Thyroid gland (tissue), 4 donors: ENCODE results near the gene ZCCHC18. TPM values are rescaled to one million over a fixed set of nuclear protein-coding genes. Genes with fewer than 3 reads are reported as not detected.

Source experiments
- DNase-seq, 2 donors: peaks; one replicate each; pipeline ENCODE4 v3.0.0-alpha.2; 2019
- H3K27ac ChIP-seq, 3 donors: fragments of 200-600 bp; sonication (generic); 1 replicate in 2 of 3; 2 replicates in 1 of 3; pipeline ENCODE4 v1.5.1; 2016 to 2019; ENCODE audit warnings: mild to moderate bottlenecking in 1 of 3, moderate library complexity in 1 of 3
- H3K27me3 ChIP-seq: fragments of 200-600 bp; sonication (generic); one replicate; pipeline ENCODE4 v1.5.1; 2019
- H3K36me3 ChIP-seq, 2 donors: fragments of 200-600 bp; sonication (generic); one replicate each; pipeline ENCODE4 v1.5.1; 2016 to 2019
- H3K4me1 ChIP-seq, 2 donors: fragments of 200-600 bp; sonication (generic); one replicate each; pipeline ENCODE4 v1.5.1; 2017 to 2019
- H3K4me3 ChIP-seq, 3 donors: fragments of 200-600 bp; sonication (generic); replicated peaks in 1 of 3; 1 replicate in 2 of 3; 2 replicates in 1 of 3; pipeline ENCODE4 v1.5.1; 2016; ENCODE audit warnings: mild to moderate bottlenecking in 1 of 3
- H3K9me3 ChIP-seq: fragments of 200-600 bp; sonication (generic); one replicate; pipeline ENCODE4 v1.5.1; 2017
- CTCF ChIP-seq, 6 experiments: fragments of 200-600 bp in 3 of 6; fragments of 450-650 bp in 3 of 6; sonication (generic) in 3 of 6; IDR thresholded peaks; one replicate each; pipeline ENCODE4 v1.5.1; 2016 to 2019; ENCODE audit warnings: antibody characterized with exemption in 6 of 6, mild to moderate bottlenecking in 2 of 6, inconsistent platforms in 1 of 6, moderate library complexity in 1 of 6
- POLR2A ChIP-seq, 2 donors: fragments of 450-650 bp; IDR thresholded peaks; one replicate each; pipeline ENCODE4 v1.6.1; 2017; ENCODE audit warnings: antibody characterized with exemption in 2 of 2, mild to moderate bottlenecking in 2 of 2, moderate library complexity in 1 of 2
- WGBS, 2 donors: methylation state at CpG; one replicate each; pipeline ENCODE4 v1.1.5; 2017; 5-methylcytosine and 5-hydroxymethylcytosine counted together
- intact Hi-C: fragments of 100-400 bp; cut with DNase I; formaldehyde crosslinking; loops from one replicate; pipeline ENCODE4 v1.15.1; 2023
- total RNA-seq, 4 donors: library from RNA; depleted of rRNA; stranded (reverse); fragments of >200 nt; gene quantifications; one replicate each; pipeline ENCODE4 v1.2.3, GENCODE V29; 2016

Gene ZCCHC18
- total RNA-seq, 4 donors from 2014 or later = 0.21 to 0.67 TPM; not detected in 2

DNA sequence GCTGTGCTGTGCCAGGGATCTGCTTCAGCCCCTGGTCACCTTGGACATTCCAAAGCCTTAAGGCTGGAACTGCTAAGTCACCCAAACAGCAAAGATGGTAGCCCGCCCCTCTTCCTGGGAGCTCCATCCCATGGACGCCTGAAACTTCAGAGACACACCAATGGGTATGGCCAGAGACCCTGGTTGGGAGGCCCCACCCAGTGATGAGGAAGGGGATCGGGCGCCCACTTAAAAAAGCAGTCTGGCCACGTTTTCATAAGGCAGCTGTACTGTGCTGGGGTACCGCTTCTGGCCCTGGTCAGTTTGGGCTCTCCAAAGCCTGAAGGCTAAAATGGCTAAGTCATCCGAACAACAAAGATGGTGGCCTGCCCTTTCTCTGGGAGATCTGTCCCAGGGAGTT is 26.8 kb upstream of the ZCCHC18 start:
- H3K4me3 ChIP-seq = no peak overlapping the region
- no peaks in the 10 kb centered on the region for H3K4me1 ChIP-seq
- no peaks in the 10 kb centered on the region for H3K27me3 ChIP-seq
- DNase-seq = no peak
- WGBS, 2 donors = 93 to 100% methylated on average over 1 to 5 of the region's 7 CpGs
- no peak overlapping the region for H3K27ac ChIP-seq
- no peaks in the 10 kb centered on the region for H3K9me3 ChIP-seq
- intact Hi-C loops = no loop called here
- no peak for TF ChIP-seq CTCF (IDR thresholded peaks at IDR 0.05)
- no peak for TF ChIP-seq POLR2A (IDR thresholded peaks at IDR 0.05)
- H3K36me3 ChIP-seq = no peaks in the 10 kb centered on the region

GRCh38 chrX:104085919-104086318 is 26.4 kb upstream of the ZCCHC18 start:
- no peaks in the 10 kb centered on the region for H3K4me1 ChIP-seq
- no peaks in the 10 kb centered on the region for H3K27me3 ChIP-seq
- 89 to 100% methylated on average over 2 to 3 of the region's 7 CpGs for WGBS, 2 donors
- H3K36me3 ChIP-seq = no peaks in the 10 kb centered on the region
- H3K9me3 ChIP-seq = no peaks in the 10 kb centered on the region
- intact Hi-C loops = no loop called here
- TF ChIP-seq CTCF (IDR thresholded peaks at IDR 0.05) (no peak), POLR2A (IDR thresholded peaks at IDR 0.05) (no peak)
- no peak overlapping the region for H3K27ac ChIP-seq
- H3K4me3 ChIP-seq = no peak overlapping the region
- no peak for DNase-seq

GRCh38 chrX:104098151-104098808 is 14.0 kb upstream of the ZCCHC18 start:
- no peak overlapping the region for H3K4me3 ChIP-seq
- no peaks in the 10 kb centered on the region for H3K4me1 ChIP-seq
- peak; percentile 19 to 43 for DNase-seq
- no peaks in the 10 kb centered on the region for H3K27me3 ChIP-seq
- H3K9me3 ChIP-seq = no peaks in the 10 kb centered on the region
- no peak overlapping the region for H3K27ac ChIP-seq
- no peaks in the 10 kb centered on the region for H3K36me3 ChIP-seq
- intact Hi-C loops = no loop called here
- TF ChIP-seq POLR2A (IDR thresholded peaks at IDR 0.05) (no peak), CTCF (IDR thresholded peaks at IDR 0.05) (peak in 5 of 6 experiments; percentile 17 to 67 (median 56))
- 0 to 2% methylated on average over 4 of the region's 4 CpGs for WGBS, 2 donors

GRCh38 chrX:104098919-104099318 is 13.4 kb upstream of the ZCCHC18 start:
- Histone ChIP-seq H3K4me3 (no peak overlapping the region), H3K4me1 (no peaks in the 10 kb centered on the region), H3K36me3 (no peaks in the 10 kb centered on the region), H3K9me3 (no peaks in the 10 kb centered on the region), H3K27ac (no peak overlapping the region), H3K27me3 (no peaks in the 10 kb centered on the region)
- DNase-seq = no peak
- TF ChIP-seq POLR2A (IDR thresholded peaks at IDR 0.05) (no peak), CTCF (IDR thresholded peaks at IDR 0.05) (no peak)
- intact Hi-C loops = no loop called here

GRCh38 chrX:104104676-104105075 is 7.6 kb upstream of the ZCCHC18 start:
- intact Hi-C loops = no loop called here
- Histone ChIP-seq H3K4me1 (no peaks in the 10 kb centered on the region), H3K4me3 (no peak overlapping the region), H3K36me3 (no peaks in the 10 kb centered on the region), H3K27me3 (no peaks in the 10 kb centered on the region), H3K27ac (no peak overlapping the region), H3K9me3 (no peaks in the 10 kb centered on the region)
- DNase-seq = no peak
- no peak for TF ChIP-seq CTCF (IDR thresholded peaks at IDR 0.05)
- no peak for TF ChIP-seq POLR2A (IDR thresholded peaks at IDR 0.05)
- 89 to 91% methylated on average over 3 to 4 of the region's 10 CpGs for WGBS, 2 donors
